ENCODE measurements around the gene TM4SF18. TPM values are rescaled to one million over a fixed set of nuclear protein-coding genes. Genes with fewer than 3 reads are reported as not detected.

Gene TM4SF18
- total RNA-seq, 1 experiment from 2014 or later: 54.5 TPM

GRCh38 chr3:149284034-149284433, 49.4 kb downstream of the TM4SF18 start:
- POLR2A ChIA-PET: interaction anchor here (0.6 to 0.7 kb wide), 2 partner anchors 49 to 154 kb away, joined by 3 to 4 read pairs; no protein-coding TSS in a partner anchor
- H3K27me3 ChIP-seq (ENCODE audit: control insufficient read depth, insufficient read depth, low read length): no peaks in the 10 kb centered on the region
- CTCF ChIA-PET: interaction anchor here (0.6 kb wide), 1 partner anchor 862 kb away, joined by 3 read pairs; no protein-coding TSS in a partner anchor
- peaks cover 13% of the 10 kb centered on the region; the same call in 1 of the 2 replicates for H3K4me1 ChIP-seq (ENCODE audit: control insufficient read depth, insufficient read depth, low read length)
- BruUV-seq (replicated peaks): no TSS peak
- intact Hi-C loops (cut with micrococcal nuclease; ENCODE audit: unreplicated experiment): no loop called here
- in situ Hi-C loops (cut with HindIII; ENCODE audit: low pct_unique_long_range_greater_than_20kb, low sequenced_read_pairs): loop anchor here (10.0 kb wide), 1 partner anchor 71 kb away; no protein-coding TSS in a partner anchor
- H3K36me3 ChIP-seq (ENCODE audit: control insufficient read depth, insufficient read depth, low read length): no peaks in the 10 kb centered on the region
- peaks cover 10% of the 10 kb centered on the region; the same call in 1 of the 2 replicates for H3K9me3 ChIP-seq (ENCODE audit: control insufficient read depth, insufficient read depth, low read depth, low read length)
- H3K4me3 ChIP-seq (ENCODE audit: low read depth in 2 of 2, low read length in 2 of 2): no peak overlapping the region
- TF ChIP-seq REST (IDR thresholded peaks at IDR 0.05; ENCODE audit: insufficient read depth in 1 of 2, low read depth in 2 of 2, low read length in 1 of 2): no peak
- TF ChIP-seq POLR2AphosphoS5 (IDR thresholded peaks at IDR 0.05; ENCODE audit: low read depth, low read length): no peak
- no peak for ATAC-seq
- H3K27ac ChIP-seq (ENCODE audit: low read length): peak overlapping the region; percentile 91
- no peak for DNase-seq (ENCODE audit: low read depth, low spot score)

- Histone ChIP-seq H3K4me1 (ENCODE audit: control insufficient read depth, insufficient read depth, low read length) (peaks cover 18% of the 10 kb centered on the region; the same call in 1 of the 2 replicates), H3K27me3 (ENCODE audit: control insufficient read depth, insufficient read depth, low read length) (no peaks in the 10 kb centered on the region), H3K4me3 (ENCODE audit: low read depth in 2 of 2, low read length in 2 of 2) (no peak overlapping the region), H3K9me3 (ENCODE audit: control insufficient read depth, insufficient read depth, low read depth, low read length) (peaks cover 12% of the 10 kb centered on the region; the same call in 1 of the 2 replicates), H3K36me3 (ENCODE audit: control insufficient read depth, insufficient read depth, low read length) (no peaks in the 10 kb centered on the region), H3K27ac (ENCODE audit: low read length) (peak overlapping the region; percentile 91)
- DNase-seq (ENCODE audit: low read depth, low spot score) (no peak), ATAC-seq (no peak)
- TF ChIP-seq POLR2AphosphoS5 (IDR thresholded peaks at IDR 0.05; ENCODE audit: low read depth, low read length) (no peak), TCF7L2 (IDR thresholded peaks at IDR 0.05; ENCODE audit: low read depth, low read length) (no peak)
- ChIA-PET CTCF (no interaction called here), POLR2A (no interaction called here)
- no TSS peak for BruUV-seq (replicated peaks)
- in situ Hi-C loops (cut with HindIII; ENCODE audit: low pct_unique_long_range_greater_than_20kb, low sequenced_read_pairs) (loop anchor here (10.0 kb wide), 1 partner anchor 71 kb away; no protein-coding TSS in a partner anchor), intact Hi-C loops (cut with micrococcal nuclease; ENCODE audit: unreplicated experiment) (no loop called here)
Measured at GRCh38 chr3:149283401-149283800, 50.0 kb downstream of the TM4SF18 start.

GRCh38 chr3:149282836-149283235, 50.6 kb downstream of the TM4SF18 start:
- ATAC-seq: no peak
- TF ChIP-seq REST (IDR thresholded peaks at IDR 0.05; ENCODE audit: insufficient read depth in 1 of 2, low read depth in 2 of 2, low read length in 1 of 2): no peak
- TF ChIP-seq SIN3A (IDR thresholded peaks at IDR 0.05; ENCODE audit: borderline replicate concordance, insufficient read depth, low read depth, low read length): no peak
- TF ChIP-seq TCF7L2 (IDR thresholded peaks at IDR 0.05; ENCODE audit: low read depth, low read length): no peak
- TF ChIP-seq CTCF (IDR thresholded peaks at IDR 0.05): no peak
- no peak for TF ChIP-seq POLR2AphosphoS5 (IDR thresholded peaks at IDR 0.05; ENCODE audit: low read depth, low read length)
- ChIA-PET CTCF (no interaction called here), POLR2A (no interaction called here)
- peak overlapping the region; percentile 91 for H3K27ac ChIP-seq (ENCODE audit: low read length)
- BruUV-seq (replicated peaks): no TSS peak
- peaks cover 12% of the 10 kb centered on the region; the same call in 1 of the 2 replicates for H3K9me3 ChIP-seq (ENCODE audit: control insufficient read depth, insufficient read depth, low read depth, low read length)
- H3K36me3 ChIP-seq (ENCODE audit: control insufficient read depth, insufficient read depth, low read length): no peaks in the 10 kb centered on the region
- intact Hi-C loops (cut with micrococcal nuclease; ENCODE audit: unreplicated experiment): no loop called here
- H3K27me3 ChIP-seq (ENCODE audit: control insufficient read depth, insufficient read depth, low read length): no peaks in the 10 kb centered on the region
- no peak overlapping the region for H3K4me3 ChIP-seq (ENCODE audit: low read depth in 2 of 2, low read length in 2 of 2)
- DNase-seq (ENCODE audit: low read depth, low spot score): no peak
- H3K4me1 ChIP-seq (ENCODE audit: control insufficient read depth, insufficient read depth, low read length): peaks cover 24% of the 10 kb centered on the region; the same call in 1 of the 2 replicates
- in situ Hi-C loops (cut with HindIII; ENCODE audit: low pct_unique_long_range_greater_than_20kb, low sequenced_read_pairs): loop anchor here (10.0 kb wide), 1 partner anchor 72 kb away; no protein-coding TSS in a partner anchor
